GM12892 (cell line): ENCODE results near the gene ZBED2.

Experiments
- DNase-seq: peaks from one replicate; pipeline ENCODE4 v3.0.0; 2011; ENCODE audit not compliant: insufficient read length
- FAIRE-seq: peaks from 2 replicates; lab custom pipeline; 2011; peaks lifted over from hg19 to GRCh38; lab: Jason Lieb, UNC
- POLR2A ChIP-seq: IDR thresholded peaks from 2 replicates; pipeline ENCODE4 v1.6.1; 2011; ENCODE audit warnings: low read depth, low read length, control low read depth
- POLR2AphosphoS5 ChIP-seq: IDR thresholded peaks from 2 replicates; pipeline ENCODE4 v1.6.1; 2011; ENCODE audit warnings: low read depth, low read length, control low read depth
- TAF1 ChIP-seq: IDR thresholded peaks from 2 replicates; pipeline ENCODE4 v1.6.1; 2011; ENCODE audit warnings: low read depth, mild to moderate bottlenecking, control low read depth, low read length, borderline replicate concordance

The ZBED2 gene

GRCh38 chr3:111616417-111617105, 21.4 kb upstream of the ZBED2 start:
- FAIRE-seq = peak; percentile 95
- DNase-seq = no peak
- TF ChIP-seq POLR2AphosphoS5 = no peak
- TF ChIP-seq POLR2A = peak; percentile 28; the same call in 1 of the 2 replicates

GRCh38 chr3:111615880-111616279, 20.7 kb upstream of the ZBED2 start:
- TF ChIP-seq TAF1 (no peak), POLR2A (no peak), POLR2AphosphoS5 (no peak)
- DNase-seq (no peak), FAIRE-seq (no peak)

GRCh38 chr3:111613294-111613693, 18.1 kb upstream of the ZBED2 start:
- DNase-seq (no peak), FAIRE-seq (no peak)
- TF ChIP-seq TAF1 (no peak), POLR2A (no peak), POLR2AphosphoS5 (no peak)

GRCh38 chr3:111610612-111611054, 15.5 kb upstream of the ZBED2 start:
- DNase-seq = no peak
- FAIRE-seq = peak; percentile 14
- TF ChIP-seq POLR2AphosphoS5 (no peak), POLR2A (no peak), TAF1 (no peak)

- no peak for TF ChIP-seq POLR2AphosphoS5
- no peak for TF ChIP-seq TAF1
- TF ChIP-seq POLR2A = no peak
- DNase-seq (no peak), FAIRE-seq (no peak)
Observed at GRCh38 chr3:111610189-111610588, 15.0 kb upstream of the ZBED2 start.

GRCh38 chr3:111609700-111610099, 14.6 kb upstream of the ZBED2 start:
- DNase-seq (no peak), FAIRE-seq (no peak)
- TF ChIP-seq POLR2AphosphoS5 = no peak

GRCh38 chr3:111608383-111608782, 13.2 kb upstream of the ZBED2 start:
- FAIRE-seq (peak; percentile 60), DNase-seq (no peak)
- no peak for TF ChIP-seq TAF1
- no peak for TF ChIP-seq POLR2AphosphoS5
- no peak for TF ChIP-seq POLR2A

GRCh38 chr3:111607240-111607920, 12.2 kb upstream of the ZBED2 start:
- TF ChIP-seq POLR2A (no peak), TAF1 (no peak), POLR2AphosphoS5 (no peak)
- FAIRE-seq (no peak), DNase-seq (no peak)

GRCh38 chr3:111605493-111605892, 10.3 kb upstream of the ZBED2 start:
- no peak for DNase-seq
- peak; percentile 27 for FAIRE-seq
- no peak for TF ChIP-seq TAF1
- no peak for TF ChIP-seq POLR2AphosphoS5
- no peak for TF ChIP-seq POLR2A

GRCh38 chr3:111605018-111605417, 9.9 kb upstream of the ZBED2 start:
- TF ChIP-seq TAF1 (no peak), POLR2A (no peak), POLR2AphosphoS5 (no peak)
- DNase-seq (no peak), FAIRE-seq (peak; percentile 46)

GRCh38 chr3:111604119-111604518, 9.0 kb upstream of the ZBED2 start:
- FAIRE-seq = no peak
- no peak for DNase-seq
- TF ChIP-seq TAF1 (no peak), POLR2AphosphoS5 (no peak), POLR2A (no peak)

- FAIRE-seq (peak; percentile 84), DNase-seq (no peak)
- no peak for TF ChIP-seq POLR2AphosphoS5
Observed at GRCh38 chr3:111603679-111604078, 8.5 kb upstream of the ZBED2 start.

- no peak for TF ChIP-seq POLR2A
- no peak for TF ChIP-seq POLR2AphosphoS5
- TF ChIP-seq TAF1 = no peak
- FAIRE-seq (no peak), DNase-seq (no peak)
Observed at GRCh38 chr3:111601810-111602209, 6.7 kb upstream of the ZBED2 start.
